GM12878 (cell line): ENCODE results near the gene DOCK1. TPM values are rescaled to one million over a fixed set of nuclear protein-coding genes. Genes with fewer than 3 reads are reported as not detected.

Experiments
- ATAC-seq: fragments of 200-7000 bp; cut with Tn5 transposase; 3 replicates; pipeline ENCODE4 v1.9.1; 2020; ENCODE audit warnings: mild to moderate bottlenecking, moderate library complexity
- BruUV-seq: library from RNA; stranded (reverse); fragments of 400-500 nt; replicated peaks from 2 replicates; lab custom pipeline; 2021; lab: Mats Ljungman, UMichigan
- CTCF ChIA-PET: fragments of 300-600 bp; sonication (Branson Sonifier 250); formaldehyde crosslinking; extraction: SDS; loops from one replicate; lab custom pipeline; 2021; ENCODE audit warnings: inconsistent platforms; lab: Yijun Ruan, JAX
- POLR2A ChIA-PET: fragments of 350-600 bp; formaldehyde crosslinking; extraction: SDS; loops from one replicate; lab custom pipeline; 2021; ENCODE audit warnings: inconsistent platforms; lab: Charles Lee
- RAD21 ChIA-PET: fragments of 300-600 bp; sonication (Branson Sonifier 250); formaldehyde crosslinking; loops from one replicate; lab custom pipeline; 2023; ENCODE audit warnings: antibody characterized with exemption; ENCODE audit not compliant: unreplicated experiment; lab: Charles Lee
- SMC1A ChIA-PET: fragments of 300-600 bp; sonication (Branson Sonifier 250); formaldehyde crosslinking; loops from one replicate; lab custom pipeline; 2023; ENCODE audit not compliant: unreplicated experiment, uncharacterized antibody; lab: Charles Lee
- DNase-seq: peaks from one replicate; pipeline ENCODE4 v3.0.0-alpha.2; 2011; ENCODE audit warnings: low read depth, low spot score
- FAIRE-seq: peaks from 3 replicates; lab custom pipeline; 2011; peaks lifted over from hg19 to GRCh38; lab: Jason Lieb, UNC
- H2AFZ ChIP-seq: 2 replicates; pipeline ENCODE4 v1.6.0; 2011; ENCODE audit warnings: low read depth, low read length, control low read depth; ENCODE audit not compliant: control insufficient read depth
- H3K27ac ChIP-seq: 2 replicates; pipeline ENCODE4 v1.5.1; 2011; ENCODE audit warnings: control low read depth; ENCODE audit not compliant: control insufficient read depth, insufficient read depth
- H3K27me3 ChIP-seq, 2 experiments: replicated peaks in 1 of 2; 2 replicates each; pipeline versions ENCODE4 v1.6.0 to v1.6.1; 2011; ENCODE audit warnings: low read length in 1 of 2; ENCODE audit not compliant: control insufficient read depth in 2 of 2, insufficient read depth in 2 of 2
- H3K36me3 ChIP-seq, 2 experiments: 2 replicates each; pipeline ENCODE4 v1.5.1; 2011; ENCODE audit warnings: low read length in 1 of 2; ENCODE audit not compliant: control insufficient read depth in 2 of 2, insufficient read depth in 2 of 2
- H3K4me1 ChIP-seq: 2 replicates; pipeline ENCODE4 v1.6.1; 2011; ENCODE audit warnings: mild to moderate bottlenecking, low read length, moderate library complexity, mixed read lengths; ENCODE audit not compliant: control insufficient read depth, insufficient read depth
- H3K4me2 ChIP-seq: 2 replicates; pipeline ENCODE4 v1.6.0; 2011; ENCODE audit warnings: control low read depth; ENCODE audit not compliant: control insufficient read depth, insufficient read depth
- H3K4me3 ChIP-seq: fragments of 200-600 bp; sonication (generic); 2 replicates; pipeline ENCODE4 v1.5.1; 2016
- H3K79me2 ChIP-seq: 2 replicates; pipeline ENCODE4 v1.6.0; 2011; ENCODE audit warnings: low read length; ENCODE audit not compliant: control insufficient read depth, insufficient read depth
- H3K9ac ChIP-seq: 2 replicates; pipeline ENCODE4 v1.8.0; 2011; ENCODE audit warnings: low read length, control low read depth, mixed read lengths; ENCODE audit not compliant: control insufficient read depth, insufficient read depth
- H3K9me3 ChIP-seq: replicated peaks from 3 replicates; pipeline ENCODE4 v1.5.1; 2011; ENCODE audit warnings: mild to moderate bottlenecking, low read length; ENCODE audit not compliant: control insufficient read depth, insufficient read depth
- H4K20me1 ChIP-seq: 2 replicates; pipeline ENCODE4 v1.6.0; 2011; ENCODE audit not compliant: control insufficient read depth, insufficient read depth
- BCL11A ChIP-seq: IDR thresholded peaks from 2 replicates; pipeline ENCODE4 v1.6.1; 2011; ENCODE audit warnings: low read depth, low read length
- DPF2 ChIP-seq: fragments of 450-650 bp; IDR thresholded peaks from 2 replicates; pipeline ENCODE4 v1.6.1; 2017; ENCODE audit warnings: mild to moderate bottlenecking
- ELK1 ChIP-seq: IDR thresholded peaks from 2 replicates; pipeline ENCODE4 v1.6.1; 2012; ENCODE audit warnings: low read depth, low read length, improper control_type of control experiment
- MTA2 ChIP-seq: fragments of 450-650 bp; IDR thresholded peaks from 2 replicates; pipeline ENCODE4 v1.6.1; 2016; ENCODE audit warnings: low read depth, mild to moderate bottlenecking, moderate library complexity
- MTA3 ChIP-seq: IDR thresholded peaks from 2 replicates; pipeline ENCODE4 v1.6.1; 2012; ENCODE audit warnings: low read length, inconsistent platforms, borderline replicate concordance
- NBN ChIP-seq: fragments of 450-650 bp; IDR thresholded peaks from 2 replicates; pipeline ENCODE4 v1.6.1; 2016
- RUNX3 ChIP-seq: IDR thresholded peaks from 2 replicates; pipeline ENCODE4 v1.6.1; 2012; ENCODE audit warnings: low read length, inconsistent platforms
- SP1 ChIP-seq: IDR thresholded peaks from one replicate; pipeline ENCODE4 v1.6.1; 2011; ENCODE audit warnings: low read depth, low read length
- TBL1XR1 ChIP-seq: IDR thresholded peaks from 2 replicates; pipeline ENCODE4 v1.6.1; 2012; ENCODE audit warnings: low read depth, low read length, improper control_type of control experiment
- TCF3 ChIP-seq: IDR thresholded peaks from 2 replicates; pipeline ENCODE4 v1.6.1; 2012; ENCODE audit warnings: low read depth, mild to moderate bottlenecking, low read length, borderline replicate concordance; ENCODE audit not compliant: insufficient read depth
- ZNF217 ChIP-seq: fragments of 450-650 bp; IDR thresholded peaks from 2 replicates; pipeline ENCODE4 v1.6.1; 2017; ENCODE audit warnings: antibody characterized with exemption, mild to moderate bottlenecking
- WGBS: methylation state at CpG from one replicate; pipeline ENCODE4 v1.1.6; 2016; ENCODE audit warnings: low lambda C conversion rate; ENCODE audit not compliant: insufficient replicate concordance, insufficient coverage; ENCODE audit errors: missing lambda C conversion rate; 5-methylcytosine and 5-hydroxymethylcytosine counted together
- in situ Hi-C: fragments of 300-500 bp; cut with MboI; formaldehyde crosslinking; loops from 9 replicates; pipeline ENCODE4 v1.14.3; 2018; ENCODE audit warnings: mixed read lengths
- intact Hi-C: fragments of 100-400 bp; cut with micrococcal nuclease; formaldehyde crosslinking; loops from one replicate; pipeline ENCODE4 v1.14.2; 2022; ENCODE audit not compliant: unreplicated experiment
- polyA plus RNA-seq, 11 experiments: library from polyadenylated mRNA; depleted of rRNA in 4 of 11; unstranded in 6 of 11; stranded (reverse) in 5 of 11; fragments of >200 nt; fragmentation: Nextera tagmentation in 4 of 11; fragmentation: Illumina TruSeq in 1 of 11; extraction: Ambion mirVana in 4 of 11; extraction: Trizol in 1 of 11; gene quantifications; 1 replicate in 1 of 11; 2 replicates in 10 of 11; pipeline versions ENCODE4 v1.2.1 to v1.2.3, GENCODE V29; 2011 to 2016; ENCODE audit warnings: inconsistent platforms in 2 of 11, missing spikeins in 2 of 11, low read depth in 1 of 11
- total RNA-seq, 4 experiments: library from RNA; depleted of rRNA in 3 of 4; stranded (reverse); fragments of >200 nt in 3 of 4; fragmentation: Illumina TruSeq in 1 of 4; extraction: Trizol in 1 of 4; gene quantifications; 2 replicates each; pipeline versions ENCODE4 v1.2.1 to v1.2.3, GENCODE V29; 2013 to 2021
- TF ChIP-seq, protein P1 (sequence below): fragments of 450-650 bp; IDR thresholded peaks from 2 replicates; pipeline ENCODE4 v1.6.1; 2017; ENCODE audit warnings: mild to moderate bottlenecking
- TF ChIP-seq, protein P2 (sequence below): fragments of 450-650 bp; IDR thresholded peaks from 2 replicates; pipeline ENCODE4 v1.6.1; 2017; ENCODE audit warnings: borderline replicate concordance
- TF ChIP-seq, protein P3 (sequence below): fragments of 450-650 bp; IDR thresholded peaks from 2 replicates; pipeline ENCODE4 v1.6.1; 2018; ENCODE audit warnings: borderline replicate concordance, mild to moderate bottlenecking; ENCODE audit not compliant: partially characterized antibody
- TF ChIP-seq, protein P4 (sequence below): fragments of 150-350 bp; IDR thresholded peaks from 2 replicates; pipeline ENCODE4 v1.6.1; 2014; ENCODE audit warnings: mild to moderate bottlenecking, low read depth, low read length

Gene DOCK1
- total and polyA plus RNA-seq, 10 of the 15 experiments (the other 5 are each of a cell fraction or from before 2014, with no cell fraction given): 0.05 to 0.18 TPM; not detected in 8

DNA sequence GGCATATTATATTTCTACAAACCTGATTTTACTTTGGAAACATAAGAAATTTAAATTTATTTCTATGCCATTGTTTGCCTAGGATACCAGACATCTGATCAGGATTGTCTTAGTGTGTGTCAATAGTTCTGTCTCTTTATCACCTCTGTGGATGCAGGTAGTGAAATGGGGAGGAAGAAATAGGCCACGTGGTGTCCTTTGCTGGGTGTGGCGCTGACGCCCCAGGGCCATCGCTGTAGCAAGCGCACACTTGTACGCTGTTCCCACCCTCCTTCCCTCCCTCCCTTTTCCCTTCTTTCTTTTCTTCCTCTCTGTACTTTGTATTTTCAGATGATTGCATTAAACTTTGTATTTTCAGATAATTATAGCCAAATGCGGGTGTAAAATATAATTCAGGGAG, 5.0 kb downstream of the DOCK1 start (continued):
- no peak for TF ChIP-seq TCF3
- TF ChIP-seq NBN: no peak
- TF ChIP-seq, protein P1, sequence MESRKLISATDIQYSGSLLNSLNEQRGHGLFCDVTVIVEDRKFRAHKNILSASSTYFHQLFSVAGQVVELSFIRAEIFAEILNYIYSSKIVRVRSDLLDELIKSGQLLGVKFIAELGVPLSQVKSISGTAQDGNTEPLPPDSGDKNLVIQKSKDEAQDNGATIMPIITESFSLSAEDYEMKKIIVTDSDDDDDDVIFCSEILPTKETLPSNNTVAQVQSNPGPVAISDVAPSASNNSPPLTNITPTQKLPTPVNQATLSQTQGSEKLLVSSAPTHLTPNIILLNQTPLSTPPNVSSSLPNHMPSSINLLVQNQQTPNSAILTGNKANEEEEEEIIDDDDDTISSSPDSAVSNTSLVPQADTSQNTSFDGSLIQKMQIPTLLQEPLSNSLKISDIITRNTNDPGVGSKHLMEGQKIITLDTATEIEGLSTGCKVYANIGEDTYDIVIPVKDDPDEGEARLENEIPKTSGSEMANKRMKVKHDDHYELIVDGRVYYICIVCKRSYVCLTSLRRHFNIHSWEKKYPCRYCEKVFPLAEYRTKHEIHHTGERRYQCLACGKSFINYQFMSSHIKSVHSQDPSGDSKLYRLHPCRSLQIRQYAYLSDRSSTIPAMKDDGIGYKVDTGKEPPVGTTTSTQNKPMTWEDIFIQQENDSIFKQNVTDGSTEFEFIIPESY: no peak
- TF ChIP-seq MTA3: no peak
- TF ChIP-seq MTA2: no peak
- TF ChIP-seq SP1: no peak

- WGBS: 60% methylated on average over 6 of the region's 6 CpGs
These were observed 5.6 kb downstream of the DOCK1 start for GRCh38 chr10:126910798-126911197.

More at GRCh38 chr10:126910798-126911197, 5.6 kb downstream of the DOCK1 start:
- ATAC-seq: no peak
- H3K4me3 ChIP-seq: no peak overlapping the region
- no peak for DNase-seq
- H4K20me1 ChIP-seq: no peaks in the 10 kb centered on the region
- H3K9me3 ChIP-seq: no peaks in the 10 kb centered on the region; the same call in 2 of the 3 replicates
- no peak overlapping the region for H3K4me2 ChIP-seq
- H3K4me1 ChIP-seq: no peaks in the 10 kb centered on the region
- no peaks in the 10 kb centered on the region for H3K27me3 ChIP-seq
- CTCF ChIA-PET: no interaction called here
- no peaks in the 10 kb centered on the region for H3K79me2 ChIP-seq
- H2AFZ ChIP-seq: no peak overlapping the region
- TF ChIP-seq, protein P2, sequence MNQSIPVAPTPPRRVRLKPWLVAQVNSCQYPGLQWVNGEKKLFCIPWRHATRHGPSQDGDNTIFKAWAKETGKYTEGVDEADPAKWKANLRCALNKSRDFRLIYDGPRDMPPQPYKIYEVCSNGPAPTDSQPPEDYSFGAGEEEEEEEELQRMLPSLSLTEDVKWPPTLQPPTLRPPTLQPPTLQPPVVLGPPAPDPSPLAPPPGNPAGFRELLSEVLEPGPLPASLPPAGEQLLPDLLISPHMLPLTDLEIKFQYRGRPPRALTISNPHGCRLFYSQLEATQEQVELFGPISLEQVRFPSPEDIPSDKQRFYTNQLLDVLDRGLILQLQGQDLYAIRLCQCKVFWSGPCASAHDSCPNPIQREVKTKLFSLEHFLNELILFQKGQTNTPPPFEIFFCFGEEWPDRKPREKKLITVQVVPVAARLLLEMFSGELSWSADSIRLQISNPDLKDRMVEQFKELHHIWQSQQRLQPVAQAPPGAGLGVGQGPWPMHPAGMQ: no peak
- no peak for TF ChIP-seq ZNF217
- TF ChIP-seq TBL1XR1: no peak
- TF ChIP-seq, protein P3, sequence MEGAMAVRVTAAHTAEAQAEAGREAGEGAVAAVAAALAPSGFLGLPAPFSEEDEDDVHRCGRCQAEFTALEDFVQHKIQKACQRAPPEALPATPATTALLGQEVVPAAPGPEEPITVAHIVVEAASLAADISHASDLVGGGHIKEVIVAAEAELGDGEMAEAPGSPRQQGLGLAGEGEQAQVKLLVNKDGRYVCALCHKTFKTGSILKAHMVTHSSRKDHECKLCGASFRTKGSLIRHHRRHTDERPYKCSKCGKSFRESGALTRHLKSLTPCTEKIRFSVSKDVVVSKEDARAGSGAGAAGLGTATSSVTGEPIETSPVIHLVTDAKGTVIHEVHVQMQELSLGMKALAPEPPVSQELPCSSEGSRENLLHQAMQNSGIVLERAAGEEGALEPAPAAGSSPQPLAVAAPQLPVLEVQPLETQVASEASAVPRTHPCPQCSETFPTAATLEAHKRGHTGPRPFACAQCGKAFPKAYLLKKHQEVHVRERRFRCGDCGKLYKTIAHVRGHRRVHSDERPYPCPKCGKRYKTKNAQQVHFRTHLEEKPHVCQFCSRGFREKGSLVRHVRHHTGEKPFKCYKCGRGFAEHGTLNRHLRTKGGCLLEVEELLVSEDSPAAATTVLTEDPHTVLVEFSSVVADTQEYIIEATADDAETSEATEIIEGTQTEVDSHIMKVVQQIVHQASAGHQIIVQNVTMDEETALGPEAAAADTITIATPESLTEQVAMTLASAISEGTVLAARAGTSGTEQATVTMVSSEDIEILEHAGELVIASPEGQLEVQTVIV: no peak
- no peak for TF ChIP-seq RUNX3
- TF ChIP-seq DPF2: no peak
- TF ChIP-seq ELK1: no peak
- TF ChIP-seq, protein P4, sequence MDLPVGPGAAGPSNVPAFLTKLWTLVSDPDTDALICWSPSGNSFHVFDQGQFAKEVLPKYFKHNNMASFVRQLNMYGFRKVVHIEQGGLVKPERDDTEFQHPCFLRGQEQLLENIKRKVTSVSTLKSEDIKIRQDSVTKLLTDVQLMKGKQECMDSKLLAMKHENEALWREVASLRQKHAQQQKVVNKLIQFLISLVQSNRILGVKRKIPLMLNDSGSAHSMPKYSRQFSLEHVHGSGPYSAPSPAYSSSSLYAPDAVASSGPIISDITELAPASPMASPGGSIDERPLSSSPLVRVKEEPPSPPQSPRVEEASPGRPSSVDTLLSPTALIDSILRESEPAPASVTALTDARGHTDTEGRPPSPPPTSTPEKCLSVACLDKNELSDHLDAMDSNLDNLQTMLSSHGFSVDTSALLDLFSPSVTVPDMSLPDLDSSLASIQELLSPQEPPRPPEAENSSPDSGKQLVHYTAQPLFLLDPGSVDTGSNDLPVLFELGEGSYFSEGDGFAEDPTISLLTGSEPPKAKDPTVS: no peak
- no peak for TF ChIP-seq BCL11A
- TF ChIP-seq, all 136 proteins: peak for 0
- ChIA-PET POLR2A (no interaction called here), RAD21 (no interaction called here), SMC1A (no interaction called here)
- Histone ChIP-seq H3K36me3 (no peaks in the 10 kb centered on the region), H3K9ac (no peak overlapping the region), H3K27ac (no peak overlapping the region)
- in situ Hi-C loops: no loop called here
- no TSS peak for BruUV-seq
- intact Hi-C loops: no loop called here
- no peak for FAIRE-seq
